ENCODE data around the gene MIAT. TPM values are rescaled to one million over a fixed set of nuclear protein-coding genes. Genes with fewer than 3 reads are reported as not detected.

MIAT gene
- polyA plus RNA-seq, 2 of the 4 experiments (the other 2 are of a cell fraction): 1.5 to 2.2 TPM

DNA sequence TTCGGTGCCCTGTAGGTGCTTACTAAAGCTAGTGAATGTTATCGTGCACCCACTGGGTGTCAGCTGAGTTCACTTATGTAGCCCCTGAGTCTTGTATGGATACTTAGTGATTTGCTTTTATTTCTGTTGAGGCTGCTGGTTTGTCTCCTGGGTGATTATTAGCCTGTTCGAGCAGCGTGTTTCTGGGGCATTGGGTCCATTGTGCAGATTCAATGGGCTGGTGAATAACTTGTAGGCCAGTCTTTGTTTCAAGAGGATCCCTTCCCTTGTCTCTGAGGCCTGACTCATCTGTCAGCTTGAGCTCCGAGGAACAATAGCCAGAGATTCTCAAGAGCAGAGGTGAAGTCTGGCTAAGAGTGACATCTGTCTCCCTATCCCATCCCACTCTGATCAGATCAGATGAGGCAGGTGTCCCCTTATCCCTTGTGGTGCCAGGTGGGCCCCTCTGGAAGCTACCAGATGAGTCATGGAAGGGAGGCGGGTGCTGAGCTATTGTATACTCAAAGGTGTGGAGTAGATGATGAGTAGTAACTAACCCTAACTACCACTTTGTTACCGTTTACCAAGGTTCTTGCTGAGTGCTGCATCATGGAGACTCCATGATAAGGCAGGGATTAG is 3.7 kb downstream of the MIAT start:
- FAIRE-seq: no peak
- WGBS (ENCODE audit: missing lambda C conversion rate): 71% methylated on average over 7 of the region's 7 CpGs
- Histone ChIP-seq H3K9me3 (no peaks in the 10 kb centered on the region), H3K27ac (peak overlapping the region in 1 of 2 experiments; percentile 32; a peak in 3 of 6 replicates), H3K4me2 (no peak overlapping the region), H3K4me1 (peaks cover 29% of the 10 kb centered on the region), H3K4me3 (no peak overlapping the region)
- ChIA-PET CTCF (interaction anchor here (1.0 to 1.4 kb wide), 2 partner anchors 9 to 12 kb away, joined by 3 read pairs; no protein-coding TSS in a partner anchor), POLR2A (no interaction called here)
- no peak for DNase-seq (ENCODE audit: low read depth in 1 of 2, low spot score in 1 of 2)
- TF ChIP-seq FOXS1 (CRISPR knock-in tag; IDR thresholded peaks at IDR 0.05) (no peak), ESRRA (IDR thresholded peaks at IDR 0.05; ENCODE audit: borderline replicate concordance, low read length) (no peak), ZSCAN20 (CRISPR knock-in tag; IDR thresholded peaks at IDR 0.05) (no peak), RFX5 (IDR thresholded peaks at IDR 0.05) (no peak), RARB (CRISPR knock-in tag; IDR thresholded peaks at IDR 0.05) (no peak), TP53 (CRISPR knock-in tag; IDR thresholded peaks at IDR 0.05) (no peak), GATA3 (IDR thresholded peaks at IDR 0.05; ENCODE audit: borderline replicate concordance) (no peak), EP300 (IDR thresholded peaks at IDR 0.05) (no peak), BHLHE40 (IDR thresholded peaks at IDR 0.05; ENCODE audit: low read depth, low read length) (no peak), KDM5A (IDR thresholded peaks at IDR 0.05) (no peak), CEBPB (IDR thresholded peaks at IDR 0.05) (no peak), RCOR1 (IDR thresholded peaks at IDR 0.05; ENCODE audit: low read depth, low read length) (no peak)
- TF ChIP-seq, protein P1, sequence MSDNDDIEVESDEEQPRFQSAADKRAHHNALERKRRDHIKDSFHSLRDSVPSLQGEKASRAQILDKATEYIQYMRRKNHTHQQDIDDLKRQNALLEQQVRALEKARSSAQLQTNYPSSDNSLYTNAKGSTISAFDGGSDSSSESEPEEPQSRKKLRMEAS (IDR thresholded peaks at IDR 0.05): no peak
- TF ChIP-seq, protein P2, sequence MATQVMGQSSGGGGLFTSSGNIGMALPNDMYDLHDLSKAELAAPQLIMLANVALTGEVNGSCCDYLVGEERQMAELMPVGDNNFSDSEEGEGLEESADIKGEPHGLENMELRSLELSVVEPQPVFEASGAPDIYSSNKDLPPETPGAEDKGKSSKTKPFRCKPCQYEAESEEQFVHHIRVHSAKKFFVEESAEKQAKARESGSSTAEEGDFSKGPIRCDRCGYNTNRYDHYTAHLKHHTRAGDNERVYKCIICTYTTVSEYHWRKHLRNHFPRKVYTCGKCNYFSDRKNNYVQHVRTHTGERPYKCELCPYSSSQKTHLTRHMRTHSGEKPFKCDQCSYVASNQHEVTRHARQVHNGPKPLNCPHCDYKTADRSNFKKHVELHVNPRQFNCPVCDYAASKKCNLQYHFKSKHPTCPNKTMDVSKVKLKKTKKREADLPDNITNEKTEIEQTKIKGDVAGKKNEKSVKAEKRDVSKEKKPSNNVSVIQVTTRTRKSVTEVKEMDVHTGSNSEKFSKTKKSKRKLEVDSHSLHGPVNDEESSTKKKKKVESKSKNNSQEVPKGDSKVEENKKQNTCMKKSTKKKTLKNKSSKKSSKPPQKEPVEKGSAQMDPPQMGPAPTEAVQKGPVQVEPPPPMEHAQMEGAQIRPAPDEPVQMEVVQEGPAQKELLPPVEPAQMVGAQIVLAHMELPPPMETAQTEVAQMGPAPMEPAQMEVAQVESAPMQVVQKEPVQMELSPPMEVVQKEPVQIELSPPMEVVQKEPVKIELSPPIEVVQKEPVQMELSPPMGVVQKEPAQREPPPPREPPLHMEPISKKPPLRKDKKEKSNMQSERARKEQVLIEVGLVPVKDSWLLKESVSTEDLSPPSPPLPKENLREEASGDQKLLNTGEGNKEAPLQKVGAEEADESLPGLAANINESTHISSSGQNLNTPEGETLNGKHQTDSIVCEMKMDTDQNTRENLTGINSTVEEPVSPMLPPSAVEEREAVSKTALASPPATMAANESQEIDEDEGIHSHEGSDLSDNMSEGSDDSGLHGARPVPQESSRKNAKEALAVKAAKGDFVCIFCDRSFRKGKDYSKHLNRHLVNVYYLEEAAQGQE (IDR thresholded peaks at IDR 0.05): no peak
- ATAC-seq: no peak

DNA sequence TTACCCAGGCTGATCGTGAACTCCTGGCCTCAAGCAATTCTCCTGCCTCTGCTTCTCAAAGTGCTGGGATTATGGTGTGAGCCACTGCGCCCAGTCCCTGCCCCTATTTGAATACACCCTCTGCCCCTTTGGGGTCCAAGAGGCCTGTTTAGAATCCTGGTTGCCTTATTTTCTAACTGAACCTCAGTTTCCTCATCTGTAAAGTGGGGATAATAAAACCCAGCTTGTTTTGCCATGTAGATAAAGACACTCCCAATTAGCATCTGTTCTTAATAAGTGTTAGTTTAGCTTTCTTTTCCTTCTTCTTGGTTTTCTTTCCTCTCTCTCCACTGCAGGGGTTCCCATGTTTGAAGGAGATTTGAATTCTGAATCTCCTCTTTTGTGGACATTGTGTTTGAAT is 4.8 kb downstream of the MIAT start:
- no peaks in the 10 kb centered on the region for H3K9me3 ChIP-seq
- H3K4me2 ChIP-seq: no peak overlapping the region
- H3K4me3 ChIP-seq: no peak overlapping the region
- ChIA-PET POLR2A (no interaction called here), CTCF (interaction anchor here (1.4 to 1.6 kb wide), 3 partner anchors 11 to 298 kb away, joined by 3 to 4 read pairs (median 4); no protein-coding TSS in a partner anchor)
- TF ChIP-seq ZSCAN20 (CRISPR knock-in tag; IDR thresholded peaks at IDR 0.05) (no peak), SREBF2 (IDR thresholded peaks at IDR 0.05) (no peak), RFX5 (IDR thresholded peaks at IDR 0.05) (no peak), CBX8 (IDR thresholded peaks at IDR 0.05) (no peak), CEBPB (IDR thresholded peaks at IDR 0.05) (no peak), RNF2 (IDR thresholded peaks at IDR 0.05; ENCODE audit: borderline replicate concordance, low read depth) (no peak), HEYL (CRISPR knock-in tag; IDR thresholded peaks at IDR 0.05) (no peak), POLR2A (IDR thresholded peaks at IDR 0.05; ENCODE audit: low read length) (no peak), TP53 (CRISPR knock-in tag; IDR thresholded peaks at IDR 0.05) (no peak), EP300 (IDR thresholded peaks at IDR 0.05) (no peak), PHF8 (IDR thresholded peaks at IDR 0.05; ENCODE audit: borderline replicate concordance, low read depth) (no peak)
- TF ChIP-seq, protein P3, sequence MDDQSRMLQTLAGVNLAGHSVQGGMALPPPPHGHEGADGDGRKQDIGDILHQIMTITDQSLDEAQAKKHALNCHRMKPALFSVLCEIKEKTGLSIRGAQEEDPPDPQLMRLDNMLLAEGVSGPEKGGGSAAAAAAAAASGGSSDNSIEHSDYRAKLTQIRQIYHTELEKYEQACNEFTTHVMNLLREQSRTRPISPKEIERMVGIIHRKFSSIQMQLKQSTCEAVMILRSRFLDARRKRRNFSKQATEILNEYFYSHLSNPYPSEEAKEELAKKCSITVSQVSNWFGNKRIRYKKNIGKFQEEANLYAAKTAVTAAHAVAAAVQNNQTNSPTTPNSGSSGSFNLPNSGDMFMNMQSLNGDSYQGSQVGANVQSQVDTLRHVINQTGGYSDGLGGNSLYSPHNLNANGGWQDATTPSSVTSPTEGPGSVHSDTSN (IDR thresholded peaks at IDR 0.05): no peak
- no peak for ATAC-seq
- 79% methylated on average over 2 of the region's 2 CpGs for WGBS (ENCODE audit: missing lambda C conversion rate)
- H3K4me1 ChIP-seq: peaks cover 29% of the 10 kb centered on the region
- no peak for FAIRE-seq
- H3K27ac ChIP-seq: no peak overlapping the region
- no peak for DNase-seq (ENCODE audit: low read depth in 1 of 2, low spot score in 1 of 2)

Measured in A549 (cell line).